HepG2 (cell line): ENCODE measurements around the gene KCTD15.

Experiments used
- CREB1 ChIP-seq, 2 experiments: fragments of 450-650 bp in 1 of 2; IDR thresholded peaks; 2 replicates each; pipeline ENCODE4 v1.6.1; 2016 to 2017; ENCODE audit warnings: control low read depth in 1 of 2, mild to moderate bottlenecking in 1 of 2, missing compliant biosample characterization in 1 of 2, missing genetic modification characterization in 1 of 2
- EZH2 ChIP-seq: conservative IDR thresholded peaks from 2 replicates; pipeline ENCODE4 v1.6.1; 2012; ENCODE audit warnings: mild to moderate bottlenecking, low read depth, low read length, moderate library complexity
- SP140L ChIP-seq: sonication (generic); formaldehyde crosslinking; IDR thresholded peaks from 2 replicates; pipeline ENCODE4 v1.4.0; 2020; ENCODE audit warnings: missing genetic modification reagents, borderline replicate concordance
- ZBTB7A ChIP-seq: sonication (generic); formaldehyde crosslinking; IDR thresholded peaks from 2 replicates; pipeline ENCODE4 v1.8.0; 2022; ENCODE audit warnings: mild to moderate bottlenecking, missing genetic modification reagents
- ZEB1 ChIP-seq: IDR thresholded peaks from 2 replicates; pipeline ENCODE4 v1.6.1; 2012; ENCODE audit warnings: mild to moderate bottlenecking, low read depth, inconsistent platforms; ENCODE audit not compliant: insufficient replicate concordance
- TF ChIP-seq, protein P1 (sequence below), 2 experiments: sonication (generic) in 1 of 2; formaldehyde crosslinking in 1 of 2; IDR thresholded peaks; 2 replicates each; pipeline versions ENCODE4 v1.4.0 to v1.6.1; 2018 to 2020; ENCODE audit warnings: missing genetic modification reagents in 2 of 2, borderline replicate concordance in 1 of 2, low read depth in 1 of 2, mild to moderate bottlenecking in 1 of 2, missing biosample characterization in 1 of 2
- TF ChIP-seq, protein P2 (sequence below), 2 experiments: sonication (generic) in 1 of 2; formaldehyde crosslinking in 1 of 2; IDR thresholded peaks; 2 replicates each; pipeline versions ENCODE4 v1.5.1 to v1.6.1; 2011 to 2020; ENCODE audit warnings: borderline replicate concordance in 1 of 2, low read depth in 1 of 2, low read length in 1 of 2, mild to moderate bottlenecking in 1 of 2, missing genetic modification reagents in 1 of 2, moderate library complexity in 1 of 2
- TF ChIP-seq, protein P3 (sequence below): IDR thresholded peaks from 2 replicates; pipeline ENCODE4 v1.6.1; 2012; ENCODE audit warnings: inconsistent platforms
- TF ChIP-seq, protein P4 (sequence below): sonication (generic); formaldehyde crosslinking; IDR thresholded peaks from 2 replicates; pipeline ENCODE4 v1.8.1; 2022; ENCODE audit warnings: mild to moderate bottlenecking, missing genetic modification reagents
- TF ChIP-seq, protein P5 (sequence below): sonication (generic); formaldehyde crosslinking; IDR thresholded peaks from 2 replicates; pipeline ENCODE4 v1.8.1; 2023; ENCODE audit warnings: missing genetic modification reagents, inconsistent platforms, borderline replicate concordance

DNA sequence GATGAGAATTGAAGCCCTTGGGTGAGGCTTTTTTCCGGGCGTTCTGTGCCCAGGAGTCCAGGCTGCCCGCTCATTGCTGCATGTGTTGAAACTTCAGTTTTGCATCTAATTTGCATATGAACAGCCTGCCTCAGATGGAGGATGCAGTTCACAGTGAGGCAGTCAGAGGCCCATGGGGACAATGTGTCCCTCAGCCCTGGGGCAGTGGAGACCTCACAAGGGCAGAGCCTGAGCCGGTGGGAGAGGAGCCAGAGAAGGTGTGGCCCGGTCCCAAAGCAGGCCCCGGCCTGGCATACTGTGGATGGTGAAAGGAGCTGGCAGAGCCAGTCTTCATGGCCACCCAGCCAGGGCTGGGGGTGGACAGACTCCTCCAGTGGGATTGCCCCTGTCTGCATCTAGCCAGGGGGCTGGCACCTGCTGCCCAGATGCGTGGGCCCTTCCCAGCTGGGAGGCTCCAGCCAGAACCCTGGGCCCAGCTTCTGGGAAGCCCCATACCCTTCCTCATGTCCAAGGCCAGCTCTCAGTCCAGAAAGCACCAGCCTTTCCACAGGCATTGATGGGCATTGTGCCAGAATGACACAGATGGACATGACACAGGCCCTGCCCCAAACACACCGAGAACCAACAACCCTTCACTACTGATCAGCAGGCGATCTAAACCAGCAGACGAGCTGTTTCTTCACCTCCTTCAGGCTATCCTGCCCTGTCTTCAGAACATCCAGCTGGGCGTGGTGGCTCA lies 32.9 kb upstream of the KCTD15 start:
- TF ChIP-seq, protein P1, sequence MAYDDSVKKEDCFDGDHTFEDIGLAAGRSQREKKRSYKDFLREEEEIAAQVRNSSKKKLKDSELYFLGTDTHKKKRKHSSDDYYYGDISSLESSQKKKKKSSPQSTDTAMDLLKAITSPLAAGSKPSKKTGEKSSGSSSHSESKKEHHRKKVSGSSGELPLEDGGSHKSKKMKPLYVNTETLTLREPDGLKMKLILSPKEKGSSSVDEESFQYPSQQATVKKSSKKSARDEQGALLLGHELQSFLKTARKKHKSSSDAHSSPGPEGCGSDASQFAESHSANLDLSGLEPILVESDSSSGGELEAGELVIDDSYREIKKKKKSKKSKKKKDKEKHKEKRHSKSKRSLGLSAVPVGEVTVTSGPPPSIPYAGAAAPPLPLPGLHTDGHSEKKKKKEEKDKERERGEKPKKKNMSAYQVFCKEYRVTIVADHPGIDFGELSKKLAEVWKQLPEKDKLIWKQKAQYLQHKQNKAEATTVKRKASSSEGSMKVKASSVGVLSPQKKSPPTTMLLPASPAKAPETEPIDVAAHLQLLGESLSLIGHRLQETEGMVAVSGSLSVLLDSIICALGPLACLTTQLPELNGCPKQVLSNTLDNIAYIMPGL (CRISPR knock-in tag; IDR thresholded peaks at IDR 0.05; ENCODE audit: borderline replicate concordance in 1 of 2, low read depth in 1 of 2): no peak
- TF ChIP-seq, protein P2, sequence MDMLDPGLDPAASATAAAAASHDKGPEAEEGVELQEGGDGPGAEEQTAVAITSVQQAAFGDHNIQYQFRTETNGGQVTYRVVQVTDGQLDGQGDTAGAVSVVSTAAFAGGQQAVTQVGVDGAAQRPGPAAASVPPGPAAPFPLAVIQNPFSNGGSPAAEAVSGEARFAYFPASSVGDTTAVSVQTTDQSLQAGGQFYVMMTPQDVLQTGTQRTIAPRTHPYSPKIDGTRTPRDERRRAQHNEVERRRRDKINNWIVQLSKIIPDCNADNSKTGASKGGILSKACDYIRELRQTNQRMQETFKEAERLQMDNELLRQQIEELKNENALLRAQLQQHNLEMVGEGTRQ (IDR thresholded peaks at IDR 0.05; ENCODE audit: low read depth, low read length): no peak
- TF ChIP-seq, protein P2 (CRISPR knock-in tag; IDR thresholded peaks at IDR 0.05; ENCODE audit: borderline replicate concordance): no peak
- TF ChIP-seq, protein P3, sequence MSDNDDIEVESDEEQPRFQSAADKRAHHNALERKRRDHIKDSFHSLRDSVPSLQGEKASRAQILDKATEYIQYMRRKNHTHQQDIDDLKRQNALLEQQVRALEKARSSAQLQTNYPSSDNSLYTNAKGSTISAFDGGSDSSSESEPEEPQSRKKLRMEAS: no peak
- TF ChIP-seq, protein P4, sequence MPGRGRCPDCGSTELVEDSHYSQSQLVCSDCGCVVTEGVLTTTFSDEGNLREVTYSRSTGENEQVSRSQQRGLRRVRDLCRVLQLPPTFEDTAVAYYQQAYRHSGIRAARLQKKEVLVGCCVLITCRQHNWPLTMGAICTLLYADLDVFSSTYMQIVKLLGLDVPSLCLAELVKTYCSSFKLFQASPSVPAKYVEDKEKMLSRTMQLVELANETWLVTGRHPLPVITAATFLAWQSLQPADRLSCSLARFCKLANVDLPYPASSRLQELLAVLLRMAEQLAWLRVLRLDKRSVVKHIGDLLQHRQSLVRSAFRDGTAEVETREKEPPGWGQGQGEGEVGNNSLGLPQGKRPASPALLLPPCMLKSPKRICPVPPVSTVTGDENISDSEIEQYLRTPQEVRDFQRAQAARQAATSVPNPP (CRISPR knock-in tag): no peak
- no peak for TF ChIP-seq ZBTB7A (CRISPR knock-in tag)
- TF ChIP-seq EZH2: no peak
- TF ChIP-seq CREB1 (IDR thresholded peaks at IDR 0.05): no peak
- no peak for TF ChIP-seq CREB1 (CRISPR knock-in tag; IDR thresholded peaks at IDR 0.05)
- TF ChIP-seq, protein P5, sequence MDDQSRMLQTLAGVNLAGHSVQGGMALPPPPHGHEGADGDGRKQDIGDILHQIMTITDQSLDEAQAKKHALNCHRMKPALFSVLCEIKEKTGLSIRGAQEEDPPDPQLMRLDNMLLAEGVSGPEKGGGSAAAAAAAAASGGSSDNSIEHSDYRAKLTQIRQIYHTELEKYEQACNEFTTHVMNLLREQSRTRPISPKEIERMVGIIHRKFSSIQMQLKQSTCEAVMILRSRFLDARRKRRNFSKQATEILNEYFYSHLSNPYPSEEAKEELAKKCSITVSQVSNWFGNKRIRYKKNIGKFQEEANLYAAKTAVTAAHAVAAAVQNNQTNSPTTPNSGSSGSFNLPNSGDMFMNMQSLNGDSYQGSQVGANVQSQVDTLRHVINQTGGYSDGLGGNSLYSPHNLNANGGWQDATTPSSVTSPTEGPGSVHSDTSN (CRISPR knock-in tag): no peak
- no peak for TF ChIP-seq ZEB1
- TF ChIP-seq SP140L (CRISPR knock-in tag): no peak
